Vagina (tissue), 2 donors: ENCODE data around the gene TUBB.

ENCODE experiments used
- POLR2A ChIP-seq, 2 donors: fragments of 450-650 bp; IDR thresholded peaks; one replicate each; pipeline ENCODE4 v1.6.1; 2017; ENCODE audit warnings: antibody characterized with exemption in 2 of 2, mild to moderate bottlenecking in 2 of 2, moderate library complexity in 2 of 2
- TF ChIP-seq, protein P1 (sequence below), 3 experiments: fragments of 450-650 bp in 2 of 3; fragments of 200-600 bp in 1 of 3; sonication (generic) in 1 of 3; IDR thresholded peaks; one replicate each; pipeline ENCODE4 v1.5.1; 2017 to 2019; ENCODE audit warnings: antibody characterized with exemption in 3 of 3, mild to moderate bottlenecking in 2 of 3, moderate library complexity in 2 of 3

GRCh38 chr6:30696432-30696831 lies 23.7 kb upstream of the TUBB start:
- no peak for TF ChIP-seq POLR2A (IDR thresholded peaks at IDR 0.05)
- TF ChIP-seq, protein P1, sequence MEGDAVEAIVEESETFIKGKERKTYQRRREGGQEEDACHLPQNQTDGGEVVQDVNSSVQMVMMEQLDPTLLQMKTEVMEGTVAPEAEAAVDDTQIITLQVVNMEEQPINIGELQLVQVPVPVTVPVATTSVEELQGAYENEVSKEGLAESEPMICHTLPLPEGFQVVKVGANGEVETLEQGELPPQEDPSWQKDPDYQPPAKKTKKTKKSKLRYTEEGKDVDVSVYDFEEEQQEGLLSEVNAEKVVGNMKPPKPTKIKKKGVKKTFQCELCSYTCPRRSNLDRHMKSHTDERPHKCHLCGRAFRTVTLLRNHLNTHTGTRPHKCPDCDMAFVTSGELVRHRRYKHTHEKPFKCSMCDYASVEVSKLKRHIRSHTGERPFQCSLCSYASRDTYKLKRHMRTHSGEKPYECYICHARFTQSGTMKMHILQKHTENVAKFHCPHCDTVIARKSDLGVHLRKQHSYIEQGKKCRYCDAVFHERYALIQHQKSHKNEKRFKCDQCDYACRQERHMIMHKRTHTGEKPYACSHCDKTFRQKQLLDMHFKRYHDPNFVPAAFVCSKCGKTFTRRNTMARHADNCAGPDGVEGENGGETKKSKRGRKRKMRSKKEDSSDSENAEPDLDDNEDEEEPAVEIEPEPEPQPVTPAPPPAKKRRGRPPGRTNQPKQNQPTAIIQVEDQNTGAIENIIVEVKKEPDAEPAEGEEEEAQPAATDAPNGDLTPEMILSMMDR (IDR thresholded peaks at IDR 0.05): no peak
